GM18505 (cell line): ENCODE results near the gene COMT.

Experiments used
- ATAC-seq: cut with Tn5 transposase; IDR thresholded peaks from one replicate; pipeline ENCODE4 v1.9.1; 2021; ENCODE audit not compliant: unreplicated experiment
- POLR2A ChIP-seq: IDR thresholded peaks from 4 replicates; pipeline ENCODE4 v1.6.1; 2011; ENCODE audit warnings: borderline replicate concordance; ENCODE audit not compliant: insufficient read depth, insufficient read length; ENCODE audit errors: extremely low read depth

COMT gene

GRCh38 chr22:19943082-19944026, 1.8 kb downstream of the COMT start:
- ATAC-seq, result no peak
- TF ChIP-seq POLR2A, result no peak

GRCh38 chr22:19948057-19948760, 6.6 kb downstream of the COMT start:
- no peak for TF ChIP-seq POLR2A
- ATAC-seq, result no peak

- no peak for ATAC-seq
- TF ChIP-seq POLR2A, result no peak
These were observed 9.8 kb downstream of the COMT start for GRCh38 chr22:19951346-19951745.

GRCh38 chr22:19955241-19956128, 13.9 kb downstream of the COMT start:
- no peak for TF ChIP-seq POLR2A
- ATAC-seq, result no peak

- no peak for ATAC-seq
- no peak for TF ChIP-seq POLR2A
These were observed 15.9 kb downstream of the COMT start for GRCh38 chr22:19957445-19957844.

GRCh38 chr22:19958083-19959042, 16.8 kb downstream of the COMT start:
- no peak for TF ChIP-seq POLR2A
- no peak for ATAC-seq

- no peak for ATAC-seq
- TF ChIP-seq POLR2A, result no peak
These were observed 17.5 kb downstream of the COMT start for GRCh38 chr22:19959043-19959586.

GRCh38 chr22:19959587-19960490, 18.3 kb downstream of the COMT start:
- no peak for ATAC-seq
- no peak for TF ChIP-seq POLR2A

GRCh38 chr22:19960491-19961200, 19.1 kb downstream of the COMT start:
- TF ChIP-seq POLR2A, result no peak
- ATAC-seq, result no peak

GRCh38 chr22:19961201-19961580, 19.6 kb downstream of the COMT start:
- no peak for ATAC-seq
- no peak for TF ChIP-seq POLR2A
